HUDEP-2 (cell line): Measurements from ENCODE around the gene GGTLC2.

ENCODE experiments used
- DNase-seq, 76 experiments: peaks; one replicate each; lab custom pipeline; 2025; ENCODE audit not compliant: unreplicated experiment in 76 of 76; lab: John Stamatoyannopoulos, UW

GGTLC2 gene

GRCh38 chr22:22687638-22688500, 43.5 kb downstream of the GGTLC2 start:
- DNase-seq: peak in 23 of 76 experiments; percentile 1 to 58 (median 21)

GRCh38 chr22:22689621-22690345, 45.4 kb downstream of the GGTLC2 start:
- DNase-seq: no peak

GRCh38 chr22:22691055-22691454, 46.6 kb downstream of the GGTLC2 start:
- DNase-seq: no peak

- no peak for DNase-seq
Measured at GRCh38 chr22:22691716-22692701, 47.6 kb downstream of the GGTLC2 start.

- peak in 21 of 76 experiments; percentile 4 to 46 (median 15) for DNase-seq
Measured at GRCh38 chr22:22692707-22693530, 48.5 kb downstream of the GGTLC2 start.

- DNase-seq: no peak
Measured at GRCh38 chr22:22693531-22693884, 49.1 kb downstream of the GGTLC2 start.

GRCh38 chr22:22694106-22694505, 49.7 kb downstream of the GGTLC2 start:
- DNase-seq: no peak

- DNase-seq: no peak
Measured at GRCh38 chr22:22696104-22696503, 51.7 kb downstream of the GGTLC2 start.
